K562 (cell line): ENCODE measurements around the gene MMUT. TPM values are rescaled to one million over a fixed set of nuclear protein-coding genes. Genes with fewer than 3 reads are reported as not detected.
A peak's percentile ranks its signal among the peaks of the same experiment; 100 is the strongest.

ENCODE experiments used
- ATAC-seq: fragments of 200-7000 bp; cut with Tn5 transposase; 3 replicates; pipeline ENCODE4 v1.9.1; 2020; ENCODE audit warnings: moderate library complexity
- BruUV-seq: library from RNA; stranded (reverse); fragments of 400-500 nt; replicated peaks from 2 replicates; lab custom pipeline; 2021; lab: Mats Ljungman, UMichigan
- CTCF ChIA-PET: fragments of 300-600 bp; formaldehyde crosslinking; extraction: SDS; loops from one replicate; lab custom pipeline; 2021; ENCODE audit warnings: low intra/inter-chr PET ratio; lab: Yijun Ruan, JAX
- POLR2A ChIA-PET: fragments of 300-600, 350-650 bp; sonication (Branson Sonifier 250); formaldehyde crosslinking; extraction: SDS; loops from one replicate; lab custom pipeline; 2021; ENCODE audit warnings: antibody characterized with exemption, inconsistent platforms; lab: Yijun Ruan, JAX
- DNase-seq, 4 experiments: peaks; one replicate each; pipeline versions ENCODE4 v3.0.0 to v3.0.0-alpha.2; 2011 to 2018; ENCODE audit warnings: low spot score in 3 of 4, mixed read lengths in 3 of 4; ENCODE audit errors: extremely low read depth in 1 of 4
- FAIRE-seq: peaks from 2 replicates; lab custom pipeline; 2011; peaks lifted over from hg19 to GRCh38; lab: Jason Lieb, UNC
- H2AFZ ChIP-seq: 2 replicates; pipeline ENCODE4 v1.6.0; 2011; ENCODE audit warnings: low read depth, low read length, control low read depth, inconsistent platforms
- H3K27ac ChIP-seq: fragments of 200-600 bp; 3 replicates; pipeline ENCODE4 v1.8.0; 2011; ENCODE audit warnings: low read depth, mild to moderate bottlenecking, control low read depth, inconsistent platforms, low read length, moderate library complexity, mixed read lengths; ENCODE audit errors: extremely low read depth
- H3K27me3 ChIP-seq, 2 experiments: fragments of 300-600 bp in 1 of 2; 2 replicates in 1 of 2; 3 replicates in 1 of 2; pipeline versions ENCODE4 v1.6.0 to v1.8.0; 2011; ENCODE audit warnings: inconsistent platforms in 2 of 2, low read length in 2 of 2, mild to moderate bottlenecking in 1 of 2, mixed read lengths in 1 of 2, moderate library complexity in 1 of 2; ENCODE audit not compliant: control insufficient read depth in 2 of 2, insufficient read depth in 2 of 2
- H3K36me3 ChIP-seq: fragments of 300-600 bp; 3 replicates; pipeline ENCODE4 v1.8.0; 2011; ENCODE audit warnings: mild to moderate bottlenecking, low read length, inconsistent platforms; ENCODE audit not compliant: control insufficient read depth, insufficient read depth
- H3K4me1 ChIP-seq, 2 experiments: fragments of 200-600 bp in 1 of 2; replicated peaks in 1 of 2; 2 replicates in 1 of 2; 3 replicates in 1 of 2; pipeline versions ENCODE4 v1.5.1 to v1.8.0; 2011; ENCODE audit warnings: inconsistent platforms in 2 of 2, low read length in 2 of 2, mild to moderate bottlenecking in 1 of 2, mixed read lengths in 1 of 2, moderate library complexity in 1 of 2; ENCODE audit not compliant: control insufficient read depth in 2 of 2, insufficient read depth in 2 of 2
- H3K4me2 ChIP-seq: 2 replicates; pipeline ENCODE4 v1.6.1; 2011; ENCODE audit warnings: low read length, control low read depth, inconsistent platforms, mixed read lengths; ENCODE audit not compliant: insufficient read depth
- H3K4me3 ChIP-seq: fragments of 200-600 bp; sonication (generic), shearing (Covaris generic); 2 replicates; pipeline ENCODE4 v1.5.1; 2016; ENCODE audit warnings: control low read depth, inconsistent platforms
- H3K79me2 ChIP-seq: fragments of 200-600 bp; 3 replicates; pipeline ENCODE4 v1.8.0; 2011; ENCODE audit warnings: low read length, inconsistent platforms; ENCODE audit not compliant: control insufficient read depth, insufficient read depth
- H3K9ac ChIP-seq, 2 experiments: 2 replicates each; pipeline versions ENCODE4 v1.6.0 to v1.6.1; 2011; ENCODE audit warnings: low read depth in 2 of 2, low read length in 2 of 2, control low read depth in 1 of 2, inconsistent platforms in 1 of 2, mild to moderate bottlenecking in 1 of 2, mixed read lengths in 1 of 2; ENCODE audit not compliant: insufficient read depth in 1 of 2
- H3K9me1 ChIP-seq: one replicate; pipeline ENCODE4 v1.6.0; 2011; ENCODE audit warnings: inconsistent platforms, mild to moderate bottlenecking, low read length, moderate library complexity; ENCODE audit not compliant: control insufficient read depth, insufficient read depth
- H3K9me3 ChIP-seq: replicated peaks from 2 replicates; pipeline ENCODE4 v1.5.1; 2011; ENCODE audit warnings: low read depth, low read length, inconsistent platforms; ENCODE audit not compliant: control insufficient read depth, insufficient read depth
- H4K20me1 ChIP-seq: replicated peaks from 2 replicates; pipeline ENCODE4 v1.6.1; 2011; ENCODE audit warnings: low read length, inconsistent platforms, mixed read lengths; ENCODE audit not compliant: control insufficient read depth, insufficient read depth
- KLF16 ChIP-seq: IDR thresholded peaks from 2 replicates; pipeline ENCODE4 v1.6.1; 2016; ENCODE audit warnings: antibody characterized with exemption
- MYC ChIP-seq, 2 experiments: fragments of 250-450 bp in 1 of 2; sonication (Bioruptor Pico) in 1 of 2; IDR thresholded peaks; 2 replicates each; pipeline versions ENCODE4 v1.5.1 to v1.6.1; 2012 to 2021; ENCODE audit warnings: low read depth in 2 of 2, borderline replicate concordance in 1 of 2, improper control_type of control experiment in 1 of 2, low read length in 1 of 2, mild to moderate bottlenecking in 1 of 2, moderate library complexity in 1 of 2
- STAT5A ChIP-seq: IDR thresholded peaks from 2 replicates; pipeline ENCODE4 v1.6.1; 2012; ENCODE audit warnings: low read length, inconsistent platforms, borderline replicate concordance
- TEAD4 ChIP-seq, 2 experiments: sonication (generic) in 1 of 2; formaldehyde crosslinking in 1 of 2; IDR thresholded peaks; 2 replicates each; pipeline versions ENCODE4 v1.6.1 to v1.8.0; 2012 to 2022; ENCODE audit warnings: borderline replicate concordance in 1 of 2, inconsistent platforms in 1 of 2, low read length in 1 of 2, mild to moderate bottlenecking in 1 of 2, missing genetic modification reagents in 1 of 2
- WGBS: fragments of 100-300 bp; shearing (Covaris generic); methylation state at CpG from one replicate; pipeline ENCODE4 v1.1.6; 2016; ENCODE audit warnings: low coverage, mixed read lengths; ENCODE audit not compliant: insufficient coverage; ENCODE audit errors: missing lambda C conversion rate; 5-methylcytosine and 5-hydroxymethylcytosine counted together
- in situ Hi-C: fragments of 300-500 bp; cut with MboI; formaldehyde crosslinking; loops from 4 replicates; pipeline ENCODE4 v1.15.0; 2018; ENCODE audit warnings: inconsistent platforms, mixed read lengths
- intact Hi-C: fragments of 100-400 bp; cut with micrococcal nuclease; formaldehyde crosslinking; loops from 2 replicates; pipeline ENCODE4 v1.14.2; 2022
- polyA plus RNA-seq, 8 experiments: library from polyadenylated mRNA; depleted of rRNA in 4 of 8; stranded (reverse) in 5 of 8; unstranded in 3 of 8; fragments of >200 nt; fragmentation: Nextera tagmentation in 2 of 8; fragmentation: Illumina TruSeq in 1 of 8; extraction: Ambion mirVana in 2 of 8; extraction: Trizol in 1 of 8; gene quantifications; 2 replicates each; pipeline versions ENCODE4 v1.2.1 to v1.2.3, GENCODE V29; 2011 to 2014; ENCODE audit warnings: inconsistent platforms in 1 of 8, missing spikeins in 1 of 8
- total RNA-seq, 7 experiments: library from RNA; depleted of rRNA in 6 of 7; stranded (reverse); fragments of >200 nt in 6 of 7; fragmentation: Illumina TruSeq in 2 of 7; extraction: Trizol in 2 of 7; gene quantifications; 2 replicates each; pipeline versions ENCODE4 v1.2.1 to v1.2.3, GENCODE V29; 2011 to 2021; ENCODE audit warnings: low replicate concordance in 1 of 7
- TF ChIP-seq, protein P1 (sequence below): sonication (generic); formaldehyde crosslinking; IDR thresholded peaks from 2 replicates; pipeline ENCODE4 v1.8.1; 2022; ENCODE audit warnings: missing genetic modification reagents
- TF ChIP-seq, protein P2 (sequence below): fragments of 450-650 bp; IDR thresholded peaks from 2 replicates; pipeline ENCODE4 v1.7.1; 2018; ENCODE audit warnings: mild to moderate bottlenecking, low read depth; ENCODE audit not compliant: partially characterized antibody

Gene MMUT
- total and polyA plus RNA-seq, 9 of the 15 experiments (the other 6 are each of a cell fraction or from before 2014, with no cell fraction given) = 7.1 to 26.4 (median 16.0) TPM

- H3K9me1 ChIP-seq = no peaks in the 10 kb centered on the region
- 0 out of 2 replicates have a peak overlapping the region, but pooled peaks have one; percentile 9 for H2AFZ ChIP-seq
- no peak for TF ChIP-seq MYC (IDR thresholded peaks at IDR 0.05; ENCODE audit: low read depth, low read length)
- no peak for TF ChIP-seq MYC (CRISPR knock-in tag; IDR thresholded peaks at IDR 0.05; ENCODE audit: borderline replicate concordance, low read depth)
- no peak for TF ChIP-seq STAT5A
- TF ChIP-seq, protein P1, sequence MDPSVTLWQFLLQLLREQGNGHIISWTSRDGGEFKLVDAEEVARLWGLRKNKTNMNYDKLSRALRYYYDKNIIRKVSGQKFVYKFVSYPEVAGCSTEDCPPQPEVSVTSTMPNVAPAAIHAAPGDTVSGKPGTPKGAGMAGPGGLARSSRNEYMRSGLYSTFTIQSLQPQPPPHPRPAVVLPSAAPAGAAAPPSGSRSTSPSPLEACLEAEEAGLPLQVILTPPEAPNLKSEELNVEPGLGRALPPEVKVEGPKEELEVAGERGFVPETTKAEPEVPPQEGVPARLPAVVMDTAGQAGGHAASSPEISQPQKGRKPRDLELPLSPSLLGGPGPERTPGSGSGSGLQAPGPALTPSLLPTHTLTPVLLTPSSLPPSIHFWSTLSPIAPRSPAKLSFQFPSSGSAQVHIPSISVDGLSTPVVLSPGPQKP (CRISPR knock-in tag) = no peak
- no peak for TF ChIP-seq KLF16
- no peak for TF ChIP-seq TEAD4 (IDR thresholded peaks at IDR 0.05; ENCODE audit: low read length)
- no peak for TF ChIP-seq TEAD4 (CRISPR knock-in tag; IDR thresholded peaks at IDR 0.05; ENCODE audit: borderline replicate concordance)
- TF ChIP-seq, protein P2, sequence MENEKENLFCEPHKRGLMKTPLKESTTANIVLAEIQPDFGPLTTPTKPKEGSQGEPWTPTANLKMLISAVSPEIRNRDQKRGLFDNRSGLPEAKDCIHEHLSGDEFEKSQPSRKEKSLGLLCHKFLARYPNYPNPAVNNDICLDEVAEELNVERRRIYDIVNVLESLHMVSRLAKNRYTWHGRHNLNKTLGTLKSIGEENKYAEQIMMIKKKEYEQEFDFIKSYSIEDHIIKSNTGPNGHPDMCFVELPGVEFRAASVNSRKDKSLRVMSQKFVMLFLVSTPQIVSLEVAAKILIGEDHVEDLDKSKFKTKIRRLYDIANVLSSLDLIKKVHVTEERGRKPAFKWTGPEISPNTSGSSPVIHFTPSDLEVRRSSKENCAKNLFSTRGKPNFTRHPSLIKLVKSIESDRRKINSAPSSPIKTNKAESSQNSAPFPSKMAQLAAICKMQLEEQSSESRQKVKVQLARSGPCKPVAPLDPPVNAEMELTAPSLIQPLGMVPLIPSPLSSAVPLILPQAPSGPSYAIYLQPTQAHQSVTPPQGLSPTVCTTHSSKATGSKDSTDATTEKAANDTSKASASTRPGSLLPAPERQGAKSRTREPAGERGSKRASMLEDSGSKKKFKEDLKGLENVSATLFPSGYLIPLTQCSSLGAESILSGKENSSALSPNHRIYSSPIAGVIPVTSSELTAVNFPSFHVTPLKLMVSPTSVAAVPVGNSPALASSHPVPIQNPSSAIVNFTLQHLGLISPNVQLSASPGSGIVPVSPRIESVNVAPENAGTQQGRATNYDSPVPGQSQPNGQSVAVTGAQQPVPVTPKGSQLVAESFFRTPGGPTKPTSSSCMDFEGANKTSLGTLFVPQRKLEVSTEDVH = no peak
- in situ Hi-C loops = no loop called here
- no peaks in the 10 kb centered on the region for H3K79me2 ChIP-seq
- ATAC-seq (no peak), FAIRE-seq (no peak), DNase-seq (no peak)
- ChIA-PET POLR2A (interaction anchor here (1.1 kb wide), 1 partner anchor 9 kb away, joined by 3 read pairs; no protein-coding TSS in a partner anchor), CTCF (no interaction called here)
- 7% methylated on average over 5 of the region's 5 CpGs for WGBS
- H3K4me2 ChIP-seq = no peak overlapping the region
- H3K9me3 ChIP-seq = peaks cover 7% of the 10 kb centered on the region; the same call in 1 of the 2 replicates
- intact Hi-C loops = no loop called here
- no TSS peak for BruUV-seq
- no peaks in the 10 kb centered on the region for H4K20me1 ChIP-seq
- H3K9ac ChIP-seq = no peak overlapping the region
- no peaks in the 10 kb centered on the region for H3K27me3 ChIP-seq
- no peaks in the 10 kb centered on the region for H3K4me1 ChIP-seq
- no peaks in the 10 kb centered on the region for H3K36me3 ChIP-seq
- H3K27ac ChIP-seq = no peak overlapping the region
- H3K4me3 ChIP-seq = no peak overlapping the region
Observed at GRCh38 chr6:49506569-49507111, 43.6 kb upstream of the MMUT start.
